H9 (cell line): ENCODE measurements around the gene RANBP9. TPM values are rescaled to one million over a fixed set of nuclear protein-coding genes. Genes with fewer than 3 reads are reported as not detected.

ENCODE experiments used
- DNase-seq: peaks from one replicate; pipeline ENCODE4 v3.0.0-alpha.2; 2017
- H2AFZ ChIP-seq: one replicate; pipeline ENCODE4 v1.6.1; 2013; ENCODE audit warnings: mild to moderate bottlenecking, low read length, control low read depth, moderate library complexity
- H2AK5ac ChIP-seq: 2 replicates; pipeline ENCODE4 v1.6.1; 2013; ENCODE audit warnings: low read length, control low read depth, mixed read lengths; ENCODE audit not compliant: insufficient read length
- H2BK120ac ChIP-seq: one replicate; pipeline ENCODE4 v1.6.1; 2013; ENCODE audit warnings: low read depth, mild to moderate bottlenecking, low read length, control low read depth, inconsistent platforms; ENCODE audit not compliant: poor library complexity, severe bottlenecking
- H2BK12ac ChIP-seq: 2 replicates; pipeline ENCODE4 v1.6.1; 2013; ENCODE audit warnings: low read length, control low read depth, mixed read lengths, low read depth; ENCODE audit not compliant: insufficient read length
- H2BK15ac ChIP-seq: 2 replicates; pipeline ENCODE4 v1.6.1; 2013; ENCODE audit warnings: low read depth, low read length, control low read depth
- H2BK20ac ChIP-seq: one replicate; pipeline ENCODE4 v1.6.1; 2013; ENCODE audit warnings: low read depth, mild to moderate bottlenecking, low read length, control low read depth, inconsistent platforms; ENCODE audit not compliant: poor library complexity, severe bottlenecking
- H2BK5ac ChIP-seq: 2 replicates; pipeline ENCODE4 v1.6.1; 2013; ENCODE audit warnings: low read length, control low read depth, mixed read lengths; ENCODE audit not compliant: insufficient read length
- H3K14ac ChIP-seq: 2 replicates; pipeline ENCODE4 v1.6.1; 2013; ENCODE audit warnings: low read length, control low read depth; ENCODE audit not compliant: insufficient read depth
- H3K18ac ChIP-seq: 2 replicates; pipeline ENCODE4 v1.6.1; 2013; ENCODE audit warnings: low read depth, mild to moderate bottlenecking, mixed read lengths, low read length, control low read depth; ENCODE audit not compliant: insufficient read length
- H3K23ac ChIP-seq: 2 replicates; pipeline ENCODE4 v1.6.1; 2013; ENCODE audit warnings: low read length, control low read depth, mixed read lengths, low read depth; ENCODE audit not compliant: insufficient read length
- H3K23me2 ChIP-seq: 2 replicates; pipeline ENCODE4 v1.6.1; 2013; ENCODE audit warnings: low read depth, mild to moderate bottlenecking, mixed read lengths, low read length, control low read depth; ENCODE audit not compliant: insufficient read length, poor library complexity, severe bottlenecking
- H3K27ac ChIP-seq: 2 replicates; pipeline ENCODE4 v1.5.1; 2013; ENCODE audit warnings: low read length, control low read depth, mixed read lengths, low read depth; ENCODE audit not compliant: insufficient read length
- H3K27me3 ChIP-seq: 2 replicates; pipeline ENCODE4 v1.6.1; 2013; ENCODE audit warnings: low read length, control low read depth, inconsistent platforms; ENCODE audit not compliant: insufficient read depth
- H3K4ac ChIP-seq: 2 replicates; pipeline ENCODE4 v1.6.1; 2013; ENCODE audit warnings: low read depth, mild to moderate bottlenecking, control low read depth, inconsistent platforms, low read length, moderate library complexity
- H3K4me1 ChIP-seq: 2 replicates; pipeline ENCODE4 v1.6.1; 2013; ENCODE audit warnings: low read length, control low read depth, inconsistent platforms; ENCODE audit not compliant: insufficient read depth
- H3K4me2 ChIP-seq: 2 replicates; pipeline ENCODE4 v1.6.1; 2013; ENCODE audit warnings: low read length, control low read depth, mixed read lengths; ENCODE audit not compliant: insufficient read length, insufficient read depth
- H3K56ac ChIP-seq: 2 replicates; pipeline ENCODE4 v1.6.1; 2013; ENCODE audit warnings: low read depth, mild to moderate bottlenecking, mixed read lengths, low read length, control low read depth; ENCODE audit not compliant: insufficient read length
- H3K79me1 ChIP-seq: 2 replicates; pipeline ENCODE4 v1.6.1; 2013; ENCODE audit warnings: low read depth, mild to moderate bottlenecking, moderate library complexity, low read length, control low read depth, inconsistent platforms; ENCODE audit not compliant: insufficient read depth, poor library complexity, severe bottlenecking
- H3K79me2 ChIP-seq: 2 replicates; pipeline ENCODE4 v1.6.1; 2013; ENCODE audit warnings: low read length, control low read depth, inconsistent platforms; ENCODE audit not compliant: insufficient read depth
- H3K9ac ChIP-seq: 2 replicates; pipeline ENCODE4 v1.6.1; 2013; ENCODE audit warnings: low read length, control low read depth, mixed read lengths; ENCODE audit not compliant: insufficient read length; ENCODE audit errors: extremely low read depth
- H3K9me3 ChIP-seq: one replicate; pipeline ENCODE4 v1.6.1; 2013; ENCODE audit warnings: low read depth, low read length, inconsistent platforms; ENCODE audit not compliant: control insufficient read depth
- H3T11ph ChIP-seq: one replicate; pipeline ENCODE4 v1.6.1; 2013; ENCODE audit warnings: mild to moderate bottlenecking, low read length, control low read depth, inconsistent platforms
- H4K20me1 ChIP-seq: one replicate; pipeline ENCODE4 v1.6.1; 2013; ENCODE audit not compliant: control insufficient read depth, insufficient read length, insufficient read depth
- H4K5ac ChIP-seq: 2 replicates; pipeline ENCODE4 v1.6.1; 2013; ENCODE audit warnings: low read depth, mild to moderate bottlenecking, mixed read lengths, low read length, control low read depth; ENCODE audit not compliant: insufficient read length
- H4K8ac ChIP-seq: replicated peaks from 2 replicates; pipeline ENCODE4 v1.6.1; 2013; ENCODE audit warnings: low read length, control low read depth, mixed read lengths, low read depth; ENCODE audit not compliant: insufficient read length
- H4K91ac ChIP-seq: 2 replicates; pipeline ENCODE4 v1.6.1; 2013; ENCODE audit warnings: low read depth, mild to moderate bottlenecking, moderate library complexity, mixed read lengths, low read length, control low read depth; ENCODE audit not compliant: insufficient read length
- H3K27ac Mint-ChIP-seq, 3 experiments: 2 replicates in 2 of 3; 3 replicates in 1 of 3; pipeline ENCODE4 v1.8.0; 2020 to 2021; ENCODE audit warnings: mixed read lengths in 3 of 3, mild to moderate bottlenecking in 1 of 3, moderate library complexity in 1 of 3
- H3K27me3 Mint-ChIP-seq: 2 replicates; pipeline ENCODE4 v1.8.0; 2021; ENCODE audit warnings: low read depth, mild to moderate bottlenecking, moderate library complexity, mixed read lengths
- H3K36me3 Mint-ChIP-seq, 3 experiments: 2 replicates in 2 of 3; 3 replicates in 1 of 3; pipeline ENCODE4 v1.8.0; 2020 to 2021; ENCODE audit warnings: low read depth in 3 of 3, mixed read lengths in 3 of 3; ENCODE audit not compliant: insufficient read depth in 1 of 3
- H3K4me1 Mint-ChIP-seq, 2 experiments: 2 replicates each; pipeline ENCODE4 v1.8.0; 2020; ENCODE audit warnings: mixed read lengths in 2 of 2
- H3K4me3 Mint-ChIP-seq, 2 experiments: 2 replicates in 1 of 2; 3 replicates in 1 of 2; pipeline ENCODE4 v1.8.0; 2020 to 2021; ENCODE audit warnings: mild to moderate bottlenecking in 2 of 2, mixed read lengths in 2 of 2, moderate library complexity in 1 of 2
- H3K9me3 Mint-ChIP-seq, 2 experiments: 2 replicates in 1 of 2; 3 replicates in 1 of 2; pipeline ENCODE4 v1.8.0; 2020; ENCODE audit warnings: mild to moderate bottlenecking in 2 of 2, mixed read lengths in 2 of 2, moderate library complexity in 1 of 2
- WGBS: extraction: QIAGEN DNeasy Blood & Tissue Kit; methylation state at CpG from one replicate; pipeline ENCODE4 v1.1.7; 2013; ENCODE audit warnings: missing lambda C conversion rate, low lambda C conversion rate, mixed read lengths; ENCODE audit not compliant: insufficient read length; ENCODE audit errors: extremely low coverage; 5-methylcytosine and 5-hydroxymethylcytosine counted together
- total RNA-seq: library from RNA; stranded (reverse); gene quantifications from 2 replicates; pipeline ENCODE4 v1.2.1, GENCODE V29; 2021
- TF ChIP-seq, protein P1 (sequence below): fragments of 200-600 bp; sonication (generic); conservative IDR thresholded peaks from 3 replicates; pipeline ENCODE4 v1.8.0; 2021; ENCODE audit warnings: antibody characterized with exemption, mild to moderate bottlenecking

RANBP9 gene
- total RNA-seq, 1 experiment from 2014 or later, result 37.2 TPM

DNA sequence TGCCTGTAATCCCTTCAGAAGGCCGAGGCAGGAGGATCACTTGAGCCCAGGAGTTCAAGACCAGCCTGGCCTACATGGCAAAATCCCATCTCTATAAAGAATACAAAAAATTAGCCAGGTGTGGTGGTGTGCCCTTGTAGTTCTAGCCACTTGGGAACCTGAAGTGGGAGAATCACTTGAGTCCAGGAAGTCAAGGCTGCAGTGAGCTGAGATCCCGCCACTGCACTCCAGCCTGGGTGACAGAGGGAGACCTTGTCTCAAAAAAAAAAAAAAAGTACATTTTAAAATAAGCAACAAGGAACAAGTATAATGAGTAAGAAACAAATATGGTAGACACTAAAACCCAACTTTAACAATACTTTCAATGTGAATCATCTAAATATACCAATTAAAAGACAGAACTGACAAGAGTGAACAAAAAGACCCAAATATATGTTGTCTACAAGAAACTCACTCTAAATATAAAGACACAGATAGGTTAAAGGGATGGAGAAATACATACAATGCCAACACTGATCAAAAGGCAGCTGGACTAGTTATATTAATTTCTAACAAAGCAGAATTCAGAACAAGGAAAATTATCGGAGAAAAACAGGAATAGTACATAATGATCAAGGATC is 37.7 kb downstream of the RANBP9 start:
- H2BK15ac ChIP-seq, result no peak overlapping the region
- no peaks in the 10 kb centered on the region for H4K20me1 ChIP-seq
- no peak overlapping the region for H3K4me2 ChIP-seq
- H3K27ac ChIP-seq, result no peak overlapping the region
- Mint-ChIP-seq H3K27me3 (no peaks in the 10 kb centered on the region), H3K4me1 (peaks cover 25 to 42% of the 10 kb centered on the region in 2 experiments), H3K9me3 (peaks cover 9 to 10% of the 10 kb centered on the region in 2 experiments; a peak in 4 of 5 replicates), H3K4me3 (no peak overlapping the region), H3K36me3 (peaks cover 10 to 19% (median 19%) of the 10 kb centered on the region in 3 experiments; a peak in 6 of 7 replicates), H3K27ac (no peak overlapping the region)
- no peak overlapping the region for H3K9ac ChIP-seq
- H3T11ph ChIP-seq, result no peak overlapping the region
- no peak overlapping the region for H2BK20ac ChIP-seq
- no peaks in the 10 kb centered on the region; the same call in 1 of the 2 replicates for H3K4me1 ChIP-seq
- TF ChIP-seq, protein P1, sequence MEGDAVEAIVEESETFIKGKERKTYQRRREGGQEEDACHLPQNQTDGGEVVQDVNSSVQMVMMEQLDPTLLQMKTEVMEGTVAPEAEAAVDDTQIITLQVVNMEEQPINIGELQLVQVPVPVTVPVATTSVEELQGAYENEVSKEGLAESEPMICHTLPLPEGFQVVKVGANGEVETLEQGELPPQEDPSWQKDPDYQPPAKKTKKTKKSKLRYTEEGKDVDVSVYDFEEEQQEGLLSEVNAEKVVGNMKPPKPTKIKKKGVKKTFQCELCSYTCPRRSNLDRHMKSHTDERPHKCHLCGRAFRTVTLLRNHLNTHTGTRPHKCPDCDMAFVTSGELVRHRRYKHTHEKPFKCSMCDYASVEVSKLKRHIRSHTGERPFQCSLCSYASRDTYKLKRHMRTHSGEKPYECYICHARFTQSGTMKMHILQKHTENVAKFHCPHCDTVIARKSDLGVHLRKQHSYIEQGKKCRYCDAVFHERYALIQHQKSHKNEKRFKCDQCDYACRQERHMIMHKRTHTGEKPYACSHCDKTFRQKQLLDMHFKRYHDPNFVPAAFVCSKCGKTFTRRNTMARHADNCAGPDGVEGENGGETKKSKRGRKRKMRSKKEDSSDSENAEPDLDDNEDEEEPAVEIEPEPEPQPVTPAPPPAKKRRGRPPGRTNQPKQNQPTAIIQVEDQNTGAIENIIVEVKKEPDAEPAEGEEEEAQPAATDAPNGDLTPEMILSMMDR, result no peak
- H2BK120ac ChIP-seq, result no peak overlapping the region
- H2BK12ac ChIP-seq, result no peak overlapping the region
- WGBS, result no CpG with 5 or more reads among the region's 3 CpGs
- H3K23ac ChIP-seq, result no peak overlapping the region
- H3K27me3 ChIP-seq, result no peaks in the 10 kb centered on the region
- H2BK5ac ChIP-seq, result no peak overlapping the region
- no peak overlapping the region for H2AK5ac ChIP-seq
- H3K4ac ChIP-seq, result no peak overlapping the region
- H3K14ac ChIP-seq, result no peak overlapping the region
- H2AFZ ChIP-seq, result no peak overlapping the region
- H3K23me2 ChIP-seq, result no peaks in the 10 kb centered on the region
- no peak overlapping the region for H4K5ac ChIP-seq
- no peak overlapping the region for H3K18ac ChIP-seq
- H3K56ac ChIP-seq, result no peak overlapping the region
- H4K91ac ChIP-seq, result no peak overlapping the region
- no peaks in the 10 kb centered on the region for H3K9me3 ChIP-seq
- no peak for DNase-seq
- H4K8ac ChIP-seq, result no peak overlapping the region
- no peaks in the 10 kb centered on the region for H3K79me1 ChIP-seq
- peaks cover 5% of the 10 kb centered on the region; the same call in 1 of the 2 replicates for H3K79me2 ChIP-seq
